OCI-LY1 (cell line): ENCODE measurements around the gene MLLT3.

Experiments used
- H2AFZ ChIP-seq: fragments of 200-600 bp; sonication (generic), shearing (Covaris generic); 2 replicates; pipeline ENCODE4 v1.6.0; 2014; ENCODE audit warnings: antibody characterized with exemption, mild to moderate bottlenecking, low read length
- H3F3A ChIP-seq: fragments of 200-600 bp; sonication (generic), shearing (Covaris generic); 2 replicates; pipeline ENCODE4 v1.6.0; 2014; ENCODE audit warnings: mild to moderate bottlenecking, antibody characterized with exemption, low read length, moderate library complexity; ENCODE audit not compliant: insufficient read depth
- H3K27ac ChIP-seq: fragments of 200-600 bp; sonication (generic); 2 replicates; pipeline ENCODE4 v1.5.1; 2014; ENCODE audit warnings: low read length, mixed run types, mild to moderate bottlenecking, low read depth; ENCODE audit not compliant: poor library complexity, severe bottlenecking
- H3K27me3 ChIP-seq: fragments of 200-600 bp; sonication (generic); 2 replicates; pipeline ENCODE4 v1.6.0; 2014; ENCODE audit warnings: antibody characterized with exemption, mild to moderate bottlenecking, low read length, moderate library complexity; ENCODE audit not compliant: insufficient read depth
- H3K36me3 ChIP-seq: fragments of 200-600 bp; sonication (generic); 2 replicates; pipeline ENCODE4 v1.6.1; 2014; ENCODE audit warnings: mild to moderate bottlenecking, antibody characterized with exemption, low read length, moderate library complexity, mixed read lengths; ENCODE audit not compliant: insufficient read depth
- H3K4me1 ChIP-seq: fragments of 200-600 bp; sonication (generic); 2 replicates; pipeline ENCODE4 v1.5.1; 2014; ENCODE audit warnings: mild to moderate bottlenecking, low read length, moderate library complexity; ENCODE audit not compliant: insufficient read depth, severe bottlenecking
- H3K4me2 ChIP-seq: fragments of 200-600 bp; sonication (generic), shearing (Covaris generic); 2 replicates; pipeline ENCODE4 v1.6.1; 2014; ENCODE audit warnings: low read length
- H3K4me3 ChIP-seq: fragments of 200-600 bp; sonication (generic); 2 replicates; pipeline ENCODE4 v1.5.1; 2014; ENCODE audit warnings: low read length, low read depth, mild to moderate bottlenecking, mixed read lengths; ENCODE audit not compliant: poor library complexity, severe bottlenecking
- H3K79me2 ChIP-seq: fragments of 200-600 bp; shearing (Covaris generic); 2 replicates; pipeline ENCODE4 v1.6.1; 2016; ENCODE audit warnings: mixed run types, low read length, mixed read lengths; ENCODE audit not compliant: insufficient read depth
- H3K9ac ChIP-seq: fragments of 200-600 bp; sonication (generic), shearing (Covaris generic); 2 replicates; pipeline ENCODE4 v1.6.1; 2014; ENCODE audit warnings: mild to moderate bottlenecking, low read length, mixed read lengths
- H3K9me2 ChIP-seq: fragments of 200-600 bp; sonication (generic), shearing (Covaris generic); 2 replicates; pipeline ENCODE4 v1.6.1; 2014; ENCODE audit warnings: low read depth, mild to moderate bottlenecking, low read length, mixed read lengths
- H3K9me3 ChIP-seq: fragments of 200-600 bp; shearing (Covaris generic); 2 replicates; pipeline ENCODE4 v1.6.1; 2014; ENCODE audit warnings: low read length, mixed read lengths
- H4K20me1 ChIP-seq: fragments of 200-600 bp; sonication (generic), shearing (Covaris generic); 2 replicates; pipeline ENCODE4 v1.6.0; 2016; ENCODE audit warnings: mild to moderate bottlenecking, low read length; ENCODE audit not compliant: insufficient read depth
- CTCF ChIP-seq: fragments of 200-600 bp; sonication (generic), shearing (Covaris generic); IDR thresholded peaks from 2 replicates; pipeline ENCODE4 v1.5.1; 2017; ENCODE audit warnings: mild to moderate bottlenecking, antibody characterized with exemption, low read length, moderate library complexity, mixed read lengths
- EZH2 ChIP-seq: fragments of 200-600 bp; sonication (generic), shearing (Covaris generic); IDR thresholded peaks from 2 replicates; pipeline ENCODE4 v1.8.0; 2017; ENCODE audit warnings: borderline replicate concordance, mixed run types, mild to moderate bottlenecking, antibody characterized with exemption, low read length, moderate library complexity, mixed read lengths

The MLLT3 gene

GRCh38 chr9:20492772-20493171 lies 129.5 kb downstream of the MLLT3 start:
- H3K9me2 ChIP-seq: no peaks in the 10 kb centered on the region
- no peak overlapping the region for H3K4me2 ChIP-seq
- H2AFZ ChIP-seq: no peak overlapping the region
- H3K4me3 ChIP-seq: no peak overlapping the region
- H3K9me3 ChIP-seq: no peaks in the 10 kb centered on the region
- H3K79me2 ChIP-seq: no peaks in the 10 kb centered on the region
- H4K20me1 ChIP-seq: no peaks in the 10 kb centered on the region
- no peak overlapping the region for H3K9ac ChIP-seq
- no peaks in the 10 kb centered on the region for H3K4me1 ChIP-seq
- H3F3A ChIP-seq: no peaks in the 10 kb centered on the region; the same call in 1 of the 2 replicates
- TF ChIP-seq EZH2 (no peak), CTCF (no peak)
- no peaks in the 10 kb centered on the region for H3K27me3 ChIP-seq
- H3K36me3 ChIP-seq: no peaks in the 10 kb centered on the region
- no peak overlapping the region for H3K27ac ChIP-seq

- H3K79me2 ChIP-seq: no peaks in the 10 kb centered on the region
- no peaks in the 10 kb centered on the region for H3K36me3 ChIP-seq
- no peak overlapping the region for H3K4me2 ChIP-seq
- H3K27me3 ChIP-seq: no peaks in the 10 kb centered on the region
- H3K4me1 ChIP-seq: no peaks in the 10 kb centered on the region
- no peaks in the 10 kb centered on the region; the same call in 1 of the 2 replicates for H3F3A ChIP-seq
- H3K9me2 ChIP-seq: no peaks in the 10 kb centered on the region
- H3K27ac ChIP-seq: no peak overlapping the region
- no peak for TF ChIP-seq CTCF
- no peak overlapping the region for H2AFZ ChIP-seq
- H3K9me3 ChIP-seq: no peaks in the 10 kb centered on the region
- H4K20me1 ChIP-seq: no peaks in the 10 kb centered on the region
- no peak overlapping the region for H3K9ac ChIP-seq
- H3K4me3 ChIP-seq: no peak overlapping the region
These were observed 130.7 kb downstream of the MLLT3 start for GRCh38 chr9:20491612-20492011.

GRCh38 chr9:20490246-20490834 lies 132.0 kb downstream of the MLLT3 start:
- Histone ChIP-seq H3K79me2 (no peaks in the 10 kb centered on the region), H3K27me3 (no peaks in the 10 kb centered on the region), H3K4me2 (no peak overlapping the region), H3K9me3 (no peaks in the 10 kb centered on the region), H4K20me1 (no peaks in the 10 kb centered on the region), H3F3A (no peaks in the 10 kb centered on the region; the same call in 1 of the 2 replicates), H3K9ac (no peak overlapping the region), H3K36me3 (no peaks in the 10 kb centered on the region), H2AFZ (no peak overlapping the region), H3K4me3 (no peak overlapping the region), H3K9me2 (no peaks in the 10 kb centered on the region), H3K27ac (no peak overlapping the region), H3K4me1 (no peaks in the 10 kb centered on the region)
- TF ChIP-seq CTCF: no peak
- TF ChIP-seq EZH2: no peak
